ACHN (cell line): ENCODE data around the gene CHSY1.
"Not testable (repeated sequence)": the region's sequence is repeated elsewhere in the genome, so short reads cannot be mapped to it uniquely, and the experiment has no call there.

Experiments used
- DNase-seq: peaks from one replicate; pipeline ENCODE4 v3.0.0-alpha.2; 2015
- in situ Hi-C: cut with HindIII; loops from 2 replicates; pipeline ENCODE4 v1.10.0; 2017; ENCODE audit warnings: low sequenced_read_pairs, low pct_ligation_motif_present, low pct_unique_long_range_greater_than_20kb

The CHSY1 gene

DNA sequence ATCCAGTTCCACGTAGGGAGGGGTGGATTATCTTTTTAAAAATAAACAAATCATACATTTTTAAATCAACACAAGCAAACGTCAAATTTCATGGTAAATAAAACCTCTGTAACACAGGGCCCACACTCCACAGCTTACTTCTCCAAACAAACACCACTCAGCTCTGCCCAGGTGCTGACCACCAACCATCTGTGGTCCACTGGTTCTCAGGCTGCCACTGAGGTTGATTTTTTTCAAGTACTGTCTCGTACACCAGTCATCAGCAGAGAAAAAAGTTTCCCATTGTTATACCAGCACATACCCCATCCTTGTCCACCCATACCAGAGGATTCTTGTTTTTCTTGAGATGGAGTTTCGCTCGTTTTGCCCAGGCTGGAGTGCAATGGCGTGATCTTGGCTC is 32.4 kb downstream of the CHSY1 start:
- DNase-seq, result no peak
- in situ Hi-C loops, result no loop called here

- no peak for DNase-seq
- in situ Hi-C loops, result no loop called here
Observed at GRCh38 chr15:101217446-101217845, 34.4 kb downstream of the CHSY1 start.

DNA sequence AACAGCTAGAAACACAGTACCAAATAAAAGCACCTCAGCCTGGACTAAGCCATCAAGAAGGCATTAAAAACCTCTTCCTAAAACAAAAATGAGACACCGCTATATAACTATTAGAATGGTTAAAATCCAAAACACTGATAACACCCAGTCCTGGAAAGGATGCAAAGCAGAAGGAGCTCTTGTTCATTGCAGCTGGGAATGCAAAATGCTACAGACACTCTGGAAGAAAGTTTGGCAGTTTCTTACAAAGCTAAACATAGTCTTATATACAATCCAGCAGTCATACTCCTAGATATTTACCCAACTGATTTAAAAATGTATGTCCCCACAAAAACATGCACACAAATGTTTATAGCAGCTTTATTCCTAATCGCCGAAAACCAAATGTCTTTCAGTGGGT is 35.7 kb downstream of the CHSY1 start:
- no peak for DNase-seq
- in situ Hi-C loops, result no loop called here

- in situ Hi-C loops, result no loop called here
- DNase-seq, result no peak
Observed at GRCh38 chr15:101215681-101216080, 36.2 kb downstream of the CHSY1 start.

DNA sequence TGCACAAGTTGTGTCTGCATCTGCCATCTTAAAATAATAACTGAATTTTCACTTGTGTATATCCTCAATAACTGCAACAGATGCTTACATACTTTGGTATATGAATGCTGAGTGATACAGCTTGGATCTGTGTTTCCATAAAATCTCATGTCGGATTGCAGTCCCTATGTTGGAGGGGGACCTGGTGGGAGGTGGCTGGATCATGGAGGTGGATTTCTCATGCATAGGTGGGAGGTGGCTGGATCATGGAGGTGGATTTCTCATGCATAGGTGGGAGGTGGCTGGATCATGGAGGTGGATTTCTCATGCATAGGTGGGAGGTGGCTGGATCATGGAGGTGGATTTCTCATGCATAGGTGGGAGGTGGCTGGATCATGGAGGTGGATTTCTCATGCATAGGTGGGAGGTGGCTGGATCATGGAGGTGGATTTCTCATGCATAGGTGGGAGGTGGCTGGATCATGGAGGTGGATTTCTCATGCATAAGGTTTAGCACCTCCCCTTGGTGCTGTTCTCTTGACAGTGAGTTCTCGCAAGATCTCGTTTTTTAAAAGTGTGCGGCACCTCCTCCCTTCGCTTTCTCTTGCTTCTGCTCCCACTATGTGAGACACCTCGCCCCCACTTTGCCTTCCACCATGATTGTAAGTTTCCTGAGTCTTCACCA is 37.3 kb downstream of the CHSY1 start:
- DNase-seq, in situ Hi-C loops: not testable (repeated sequence)

- in situ Hi-C loops, result no loop called here
- no peak for DNase-seq
Observed at GRCh38 chr15:101213570-101213969, 38.3 kb downstream of the CHSY1 start.

GRCh38 chr15:101213147-101213546 is 38.7 kb downstream of the CHSY1 start:
- DNase-seq, result no peak
- in situ Hi-C loops, result no loop called here

DNA sequence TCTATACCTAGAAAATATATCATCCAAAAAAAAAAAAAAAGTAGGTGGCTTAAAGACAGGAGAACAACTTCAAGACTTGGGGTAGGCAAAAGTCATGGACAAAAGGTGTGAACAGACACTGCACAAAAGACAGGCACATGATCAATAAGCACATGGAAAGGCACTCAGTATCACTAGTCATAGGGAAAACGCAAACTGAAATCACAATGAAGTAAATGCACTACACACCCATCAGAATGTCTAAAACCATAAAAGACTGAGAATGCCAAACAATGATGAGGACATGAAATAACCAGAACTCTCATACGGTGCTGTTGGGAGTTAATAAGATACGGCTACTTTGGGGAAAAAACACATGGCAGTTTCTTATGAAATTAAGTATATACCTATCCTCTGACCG is 40.0 kb downstream of the CHSY1 start:
- DNase-seq, result no peak
- in situ Hi-C loops, result no loop called here

GRCh38 chr15:101210466-101210865 is 41.4 kb downstream of the CHSY1 start:
- in situ Hi-C loops, result no loop called here
- no peak for DNase-seq

DNA sequence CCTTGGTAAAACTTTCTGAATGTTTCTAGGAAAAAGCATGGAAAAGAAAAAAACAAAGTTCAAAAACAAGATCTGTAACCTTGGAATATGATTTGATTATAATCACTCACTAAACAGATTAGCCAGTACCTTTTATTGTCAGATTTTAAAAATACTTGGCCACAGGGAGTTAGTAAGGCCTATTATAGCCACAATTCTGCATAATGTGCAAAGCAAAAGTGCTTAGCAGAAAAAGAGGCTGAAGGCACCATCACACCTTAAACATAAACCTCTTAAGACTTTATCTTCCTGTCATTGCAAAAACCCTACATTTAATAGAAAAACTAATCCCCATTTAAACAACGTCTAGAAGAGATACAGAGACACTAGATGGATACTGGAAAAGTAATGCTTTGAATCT is 41.8 kb downstream of the CHSY1 start:
- in situ Hi-C loops, result no loop called here
- no peak for DNase-seq

DNA sequence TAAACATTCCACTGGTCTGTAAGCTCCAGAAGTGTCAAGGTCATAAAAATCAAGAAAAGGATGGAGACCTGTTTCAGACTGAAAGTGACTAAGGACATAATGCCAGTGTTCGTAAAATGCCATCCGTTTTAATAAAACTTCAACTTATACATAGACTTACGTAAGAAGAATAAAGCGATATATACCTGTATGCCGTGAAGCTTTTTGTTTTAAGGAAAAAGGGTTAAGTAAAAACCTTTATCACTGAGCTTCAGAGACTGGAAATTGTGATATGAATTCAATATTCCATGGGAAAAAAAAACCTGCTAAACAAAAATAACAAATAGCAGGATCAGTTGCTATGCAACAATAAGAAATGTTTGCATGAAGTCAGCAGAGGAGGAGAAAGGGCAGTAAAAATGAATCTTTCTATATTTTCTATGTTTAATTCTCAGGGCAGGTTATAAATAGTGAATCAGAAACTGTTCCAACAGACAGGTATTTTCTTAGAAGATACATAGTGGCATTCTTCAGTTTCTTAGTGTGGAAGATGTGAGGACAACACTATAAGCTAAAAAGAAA is 42.5 kb downstream of the CHSY1 start:
- in situ Hi-C loops, result no loop called here
- DNase-seq, result no peak

DNA sequence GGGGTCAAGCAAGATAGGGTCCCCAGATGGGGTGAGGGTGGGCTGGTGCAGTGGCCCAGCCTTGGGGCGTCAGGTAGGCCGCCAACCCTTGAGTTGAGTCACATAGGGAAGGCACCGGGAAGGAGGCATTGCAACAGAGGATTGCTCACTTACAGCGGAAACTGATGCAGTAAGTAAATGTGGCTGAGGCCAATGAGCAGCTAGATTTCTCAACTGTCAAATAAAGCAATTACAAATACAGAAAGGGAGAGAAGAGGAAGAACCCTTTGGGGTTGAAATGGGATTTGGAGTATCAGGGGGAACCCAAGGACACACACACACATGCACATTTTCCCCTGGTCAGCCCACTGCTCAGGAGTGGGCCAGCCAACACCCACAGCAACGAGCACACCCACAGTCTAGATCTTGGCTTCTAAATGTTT is 44.0 kb downstream of the CHSY1 start:
- DNase-seq, result no peak
- in situ Hi-C loops, result no loop called here

GRCh38 chr15:101206176-101206591 is 45.7 kb downstream of the CHSY1 start:
- DNase-seq, result no peak
- in situ Hi-C loops, result no loop called here

DNA sequence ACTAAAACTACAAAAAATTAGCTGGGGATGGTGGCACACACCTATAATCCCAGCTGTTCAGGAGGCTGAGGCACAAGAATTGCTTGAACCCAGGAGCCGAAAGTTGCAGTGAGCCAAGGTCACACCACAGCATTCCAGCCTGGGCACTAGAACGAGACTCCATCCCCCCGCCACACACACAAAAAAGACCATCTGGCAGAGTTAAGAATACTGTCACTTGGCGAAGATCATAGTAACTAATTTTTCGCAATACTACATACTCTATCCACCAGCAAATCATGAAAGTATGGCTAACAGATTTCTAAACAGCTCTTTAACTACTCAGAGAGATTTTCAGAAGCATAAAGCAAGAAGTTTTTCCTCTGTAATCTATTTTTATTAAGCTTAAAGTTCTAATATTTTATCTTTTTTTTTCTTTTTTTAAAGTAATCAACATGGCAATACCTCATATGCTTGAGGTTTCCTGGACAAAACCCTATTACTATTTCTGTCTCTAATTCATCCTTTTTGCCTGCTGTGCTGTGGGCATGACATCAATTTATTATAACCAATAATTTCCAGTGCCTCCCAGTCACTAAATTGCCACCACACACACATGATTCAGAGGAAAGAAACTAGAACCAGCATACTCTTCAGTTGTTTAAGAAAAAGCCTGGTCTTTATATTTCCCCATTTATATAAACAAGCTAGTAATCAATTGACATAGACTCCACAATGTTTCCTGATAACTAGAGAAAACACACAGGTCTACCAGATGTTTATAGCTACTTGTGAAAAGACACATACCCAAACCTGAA is 46.9 kb downstream of the CHSY1 start:
- in situ Hi-C loops, result no loop called here
- DNase-seq, result no peak

DNA sequence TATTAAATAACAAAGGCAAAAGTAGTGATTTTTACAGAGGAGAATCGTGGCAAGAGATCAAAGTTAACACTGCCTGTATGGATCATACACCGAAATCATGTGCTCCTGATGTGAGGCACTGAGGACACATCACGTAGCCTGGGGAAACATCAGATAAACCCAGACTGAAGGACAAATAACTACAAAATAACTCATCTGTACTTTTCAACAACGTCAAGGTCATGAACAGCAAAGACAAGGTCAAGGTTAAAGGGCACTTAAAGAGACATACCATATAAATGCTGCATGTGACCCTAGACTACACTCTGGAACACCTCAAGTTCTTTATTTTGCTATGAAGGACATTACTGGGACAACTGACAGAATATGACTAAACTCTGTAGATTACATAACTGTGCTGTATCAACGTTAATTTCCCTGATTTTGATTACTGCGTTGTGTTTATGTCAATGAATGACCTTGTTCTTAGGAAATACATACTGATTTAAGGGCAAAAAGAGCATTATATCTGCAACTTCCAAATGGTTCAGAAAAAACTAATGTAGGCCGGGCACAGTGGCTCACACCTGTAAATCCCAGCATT is 48.1 kb downstream of the CHSY1 start:
- DNase-seq, result no peak
- in situ Hi-C loops, result no loop called here

DNA sequence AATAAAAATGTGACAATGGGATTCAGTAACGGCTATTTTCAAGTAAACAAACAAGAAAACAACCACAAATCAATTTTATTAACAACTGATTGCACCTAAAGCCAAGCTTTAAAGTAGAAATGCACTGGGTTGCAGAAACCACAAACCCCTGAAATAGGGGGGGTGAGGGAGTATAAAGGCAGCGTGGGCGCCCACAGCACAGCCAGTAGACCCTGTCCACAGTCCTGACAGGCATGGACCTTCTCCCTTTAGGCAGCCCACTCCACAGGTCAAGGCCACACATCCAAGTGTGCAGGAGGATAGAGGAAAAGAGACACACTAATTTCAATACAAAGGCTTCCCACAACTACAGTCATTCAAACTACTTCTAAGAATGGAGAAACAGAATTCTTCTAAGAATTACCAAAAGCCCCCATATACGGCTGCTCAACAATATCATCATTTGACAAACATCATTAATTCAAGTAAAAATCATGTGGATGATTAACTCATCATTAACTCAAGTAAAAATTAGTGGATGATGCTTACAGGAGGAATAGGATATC is 48.7 kb downstream of the CHSY1 start:
- in situ Hi-C loops, result no loop called here
- no peak for DNase-seq

- in situ Hi-C loops, result no loop called here
- DNase-seq, result peak; percentile 96
Observed at GRCh38 chr15:101201411-101202174, 50.3 kb downstream of the CHSY1 start.

GRCh38 chr15:101200181-101200580 is 51.7 kb downstream of the CHSY1 start:
- in situ Hi-C loops, result no loop called here

GRCh38 chr15:101198800-101199199 is 53.0 kb downstream of the CHSY1 start:
- no peak for DNase-seq
- in situ Hi-C loops, result no loop called here

More at GRCh38 chr15:101200181-101200580, 51.7 kb downstream of the CHSY1 start:
- no peak for DNase-seq
